SJSA1 (cell line): Measurements from ENCODE around the gene CT47C1. TPM values are rescaled to one million over a fixed set of nuclear protein-coding genes. Genes with fewer than 3 reads are reported as not detected.

Experiments
- DNase-seq, 2 experiments: peaks; one replicate each; pipeline ENCODE4 v3.0.0-alpha.2; 2015 to 2020; ENCODE audit warnings: low spot score in 2 of 2, low read depth in 1 of 2
- H3K27ac ChIP-seq: fragments of 250-450 bp; sonication (Bioruptor Pico); 2 replicates; pipeline ENCODE4 v1.5.1; 2020; ENCODE audit warnings: mild to moderate bottlenecking, moderate library complexity
- H3K27me3 ChIP-seq: fragments of 250-450 bp; sonication (Bioruptor Pico); replicated peaks from 2 replicates; pipeline ENCODE4 v1.5.1; 2020; ENCODE audit warnings: mild to moderate bottlenecking, moderate library complexity
- H3K36me3 ChIP-seq: fragments of 250-450 bp; sonication (Bioruptor Pico); 2 replicates; pipeline ENCODE4 v1.5.1; 2020; ENCODE audit warnings: mild to moderate bottlenecking
- H3K4me1 ChIP-seq: fragments of 250-450 bp; sonication (Bioruptor Pico); replicated peaks from 2 replicates; pipeline ENCODE4 v1.6.1; 2021; ENCODE audit warnings: mild to moderate bottlenecking
- H3K4me3 ChIP-seq: fragments of 250-450 bp; sonication (Bioruptor Pico); 2 replicates; pipeline ENCODE4 v1.5.1; 2020; ENCODE audit warnings: mild to moderate bottlenecking
- H3K9me3 ChIP-seq: fragments of 250-450 bp; sonication (Bioruptor Pico); replicated peaks from 2 replicates; pipeline ENCODE4 v1.5.1; 2020; ENCODE audit warnings: mild to moderate bottlenecking
- total RNA-seq: library from RNA; depleted of rRNA; stranded (reverse); fragments of >200 nt; shearing (Covaris generic); gene quantifications from 2 replicates; pipeline ENCODE4 v1.2.3, GENCODE V29; 2014

Gene CT47C1
- total RNA-seq, 1 experiment from 2014 or later, result not detected

- no peak overlapping the region for H3K27ac ChIP-seq
- no peak for DNase-seq
Measured at GRCh38 chrX:119062750-119063374, 9.9 kb upstream of the CT47C1 start.

GRCh38 chrX:119063428-119063827 is 9.4 kb upstream of the CT47C1 start:
- Histone ChIP-seq H3K9me3 (no peaks in the 10 kb centered on the region), H3K4me1 (no peaks in the 10 kb centered on the region), H3K4me3 (no peak overlapping the region), H3K27me3 (no peaks in the 10 kb centered on the region), H3K36me3 (no peaks in the 10 kb centered on the region), H3K27ac (no peak overlapping the region)
- DNase-seq, result no peak

More at GRCh38 chrX:119062750-119063374, 9.9 kb upstream of the CT47C1 start:
- no peaks in the 10 kb centered on the region for H3K4me1 ChIP-seq
- H3K9me3 ChIP-seq, result no peaks in the 10 kb centered on the region
- no peaks in the 10 kb centered on the region for H3K27me3 ChIP-seq
- H3K36me3 ChIP-seq, result no peaks in the 10 kb centered on the region
- no peak overlapping the region for H3K4me3 ChIP-seq

- Histone ChIP-seq H3K27me3 (no peaks in the 10 kb centered on the region), H3K4me1 (no peaks in the 10 kb centered on the region), H3K27ac (no peak overlapping the region), H3K4me3 (no peak overlapping the region), H3K36me3 (no peaks in the 10 kb centered on the region), H3K9me3 (no peaks in the 10 kb centered on the region)
- peak; percentile 11 to 44 for DNase-seq
Measured at GRCh38 chrX:119067023-119067739, 5.6 kb upstream of the CT47C1 start.

GRCh38 chrX:119069128-119069527 is 3.7 kb upstream of the CT47C1 start:
- Histone ChIP-seq H3K9me3 (no peaks in the 10 kb centered on the region), H3K4me3 (no peak overlapping the region), H3K4me1 (no peaks in the 10 kb centered on the region), H3K27ac (no peak overlapping the region), H3K36me3 (no peaks in the 10 kb centered on the region), H3K27me3 (no peaks in the 10 kb centered on the region)
- DNase-seq, result no peak

GRCh38 chrX:119069762-119070161 is 3.0 kb upstream of the CT47C1 start:
- Histone ChIP-seq H3K4me1 (no peaks in the 10 kb centered on the region), H3K27me3 (no peaks in the 10 kb centered on the region), H3K36me3 (no peaks in the 10 kb centered on the region), H3K9me3 (no peaks in the 10 kb centered on the region), H3K4me3 (no peak overlapping the region), H3K27ac (no peak overlapping the region)
- no peak for DNase-seq

GRCh38 chrX:119071381-119071780 is 1.4 kb upstream of the CT47C1 start:
- Histone ChIP-seq H3K27me3 (no peaks in the 10 kb centered on the region), H3K4me1 (no peaks in the 10 kb centered on the region), H3K36me3 (no peaks in the 10 kb centered on the region), H3K27ac (no peak overlapping the region), H3K4me3 (no peak overlapping the region), H3K9me3 (no peaks in the 10 kb centered on the region)
- DNase-seq, result no peak

- H3K27me3 ChIP-seq, result no peaks in the 10 kb centered on the region
- no peak overlapping the region for H3K4me3 ChIP-seq
- no peaks in the 10 kb centered on the region for H3K4me1 ChIP-seq
- H3K36me3 ChIP-seq, result no peaks in the 10 kb centered on the region
- H3K27ac ChIP-seq, result no peak overlapping the region
- H3K9me3 ChIP-seq, result no peaks in the 10 kb centered on the region
- no peak for DNase-seq
Measured at GRCh38 chrX:119073200-119073905, 560 bp downstream of the CT47C1 start.

GRCh38 chrX:119073911-119074310 is 1.1 kb downstream of the CT47C1 start:
- DNase-seq, result no peak

GRCh38 chrX:119075270-119076025 is 2.7 kb downstream of the CT47C1 start:
- no peak for DNase-seq
- Histone ChIP-seq H3K27me3 (no peaks in the 10 kb centered on the region), H3K4me3 (no peak overlapping the region), H3K36me3 (no peaks in the 10 kb centered on the region), H3K9me3 (no peaks in the 10 kb centered on the region), H3K4me1 (no peaks in the 10 kb centered on the region), H3K27ac (no peak overlapping the region)

More at GRCh38 chrX:119073911-119074310, 1.1 kb downstream of the CT47C1 start:
- Histone ChIP-seq H3K4me3 (no peak overlapping the region), H3K36me3 (no peaks in the 10 kb centered on the region), H3K9me3 (no peaks in the 10 kb centered on the region), H3K27me3 (no peaks in the 10 kb centered on the region), H3K4me1 (no peaks in the 10 kb centered on the region), H3K27ac (no peak overlapping the region)

GRCh38 chrX:119082278-119082677 is 9.5 kb downstream of the CT47C1 start:
- Histone ChIP-seq H3K9me3 (no peaks in the 10 kb centered on the region), H3K36me3 (no peaks in the 10 kb centered on the region), H3K27ac (no peak overlapping the region), H3K4me1 (no peaks in the 10 kb centered on the region), H3K27me3 (no peaks in the 10 kb centered on the region; the same call in 1 of the 2 replicates), H3K4me3 (no peak overlapping the region)
- DNase-seq, result no peak

- no peak overlapping the region for H3K4me3 ChIP-seq
- no peaks in the 10 kb centered on the region for H3K4me1 ChIP-seq
- DNase-seq, result no peak
- no peak overlapping the region for H3K27ac ChIP-seq
- no peaks in the 10 kb centered on the region for H3K36me3 ChIP-seq
- no peaks in the 10 kb centered on the region; the same call in 1 of the 2 replicates for H3K27me3 ChIP-seq
- H3K9me3 ChIP-seq, result no peaks in the 10 kb centered on the region
Measured at GRCh38 chrX:119084766-119085165, 12.0 kb downstream of the CT47C1 start.

- Histone ChIP-seq H3K27ac (no peak overlapping the region), H3K4me3 (no peak overlapping the region), H3K36me3 (no peaks in the 10 kb centered on the region), H3K4me1 (no peaks in the 10 kb centered on the region), H3K27me3 (no peaks in the 10 kb centered on the region; the same call in 1 of the 2 replicates), H3K9me3 (no peaks in the 10 kb centered on the region)
- DNase-seq, result no peak
Measured at GRCh38 chrX:119087121-119087520, 14.3 kb downstream of the CT47C1 start.

- Histone ChIP-seq H3K4me1 (no peaks in the 10 kb centered on the region), H3K9me3 (no peaks in the 10 kb centered on the region), H3K27ac (no peak overlapping the region), H3K36me3 (no peaks in the 10 kb centered on the region), H3K4me3 (no peak overlapping the region), H3K27me3 (no peaks in the 10 kb centered on the region)
- DNase-seq, result no peak
Measured at GRCh38 chrX:119089619-119090018, 16.8 kb downstream of the CT47C1 start.
